Mesendoderm (in vitro differentiated cells): ENCODE results near the gene MS4A5.

Experiments
- DNase-seq: peaks from one replicate; pipeline ENCODE4 v3.0.0; 2013
- H2AK5ac ChIP-seq: 2 replicates; pipeline ENCODE4 v1.6.1; 2013; ENCODE audit warnings: low read length, inconsistent platforms
- H2BK120ac ChIP-seq: 2 replicates; pipeline ENCODE4 v1.6.1; 2013; ENCODE audit warnings: low read depth, mild to moderate bottlenecking, low read length, moderate library complexity, mixed read lengths
- H2BK15ac ChIP-seq: replicated peaks from 2 replicates; pipeline ENCODE4 v1.6.1; 2013; ENCODE audit warnings: low read depth, mild to moderate bottlenecking, moderate library complexity
- H2BK5ac ChIP-seq: 2 replicates; pipeline ENCODE4 v1.6.1; 2013; ENCODE audit warnings: low read length, inconsistent platforms
- H3K18ac ChIP-seq: 2 replicates; pipeline ENCODE4 v1.6.1; 2013; ENCODE audit warnings: mild to moderate bottlenecking, low read length, mixed read lengths
- H3K23ac ChIP-seq: one replicate; pipeline ENCODE4 v1.6.1; 2013; ENCODE audit warnings: low read length
- H3K27ac ChIP-seq: 2 replicates; pipeline ENCODE4 v1.5.1; 2013; ENCODE audit warnings: low read depth, mild to moderate bottlenecking, inconsistent platforms, low read length, moderate library complexity
- H3K27me3 ChIP-seq: 2 replicates; pipeline ENCODE4 v1.6.1; 2013; ENCODE audit warnings: low read length, control low read depth, mild to moderate bottlenecking, inconsistent platforms; ENCODE audit not compliant: insufficient read depth, poor library complexity
- H3K36me3 ChIP-seq: 2 replicates; pipeline ENCODE4 v1.6.1; 2013; ENCODE audit warnings: low read length, inconsistent platforms; ENCODE audit not compliant: control insufficient read depth, insufficient read depth
- H3K4ac ChIP-seq: one replicate; pipeline ENCODE4 v1.6.1; 2013; ENCODE audit warnings: low read depth, mild to moderate bottlenecking, low read length, moderate library complexity
- H3K4me1 ChIP-seq: 2 replicates; pipeline ENCODE4 v1.6.1; 2013; ENCODE audit warnings: low read depth, low read length, inconsistent platforms; ENCODE audit not compliant: control insufficient read depth
- H3K4me2 ChIP-seq: 2 replicates; pipeline ENCODE4 v1.6.1; 2013; ENCODE audit warnings: low read length
- H3K4me3 ChIP-seq: 2 replicates; pipeline ENCODE4 v1.5.1; 2013; ENCODE audit warnings: mild to moderate bottlenecking, low read length
- H3K56ac ChIP-seq: one replicate; pipeline ENCODE4 v1.6.1; 2013; ENCODE audit warnings: low read length
- H3K79me1 ChIP-seq: 2 replicates; pipeline ENCODE4 v1.6.1; 2013; ENCODE audit warnings: low read length, inconsistent platforms
- H3K79me2 ChIP-seq: 2 replicates; pipeline ENCODE4 v1.6.1; 2013; ENCODE audit warnings: mild to moderate bottlenecking, low read length; ENCODE audit not compliant: control insufficient read depth, insufficient read depth
- H3K9ac ChIP-seq: 2 replicates; pipeline ENCODE4 v1.6.1; 2013; ENCODE audit warnings: low read length, inconsistent platforms
- H4K5ac ChIP-seq: one replicate; pipeline ENCODE4 v1.6.1; 2013; ENCODE audit warnings: low read length
- H4K8ac ChIP-seq: one replicate; pipeline ENCODE4 v1.6.1; 2013; ENCODE audit warnings: low read depth, mild to moderate bottlenecking, control low read depth, low read length, moderate library complexity
- WGBS: extraction: QIAGEN DNeasy Blood & Tissue Kit; methylation state at CpG from one replicate; pipeline ENCODE4 v1.1.7; 2013; ENCODE audit warnings: low lambda C conversion rate, missing lambda C conversion rate; ENCODE audit not compliant: insufficient coverage; ENCODE audit errors: extremely low coverage; 5-methylcytosine and 5-hydroxymethylcytosine counted together

The MS4A5 gene

GRCh38 chr11:60394666-60395380, 34.5 kb upstream of the MS4A5 start:
- Histone ChIP-seq H3K79me1 (no peaks in the 10 kb centered on the region), H3K27ac (no peak overlapping the region), H4K8ac (no peak overlapping the region), H3K56ac (no peak overlapping the region), H3K18ac (no peak overlapping the region), H3K79me2 (no peaks in the 10 kb centered on the region), H2AK5ac (no peak overlapping the region), H4K5ac (no peak overlapping the region), H3K23ac (no peak overlapping the region), H2BK120ac (no peak overlapping the region), H3K4me1 (no peaks in the 10 kb centered on the region), H3K4ac (no peak overlapping the region), H3K27me3 (no peaks in the 10 kb centered on the region), H3K36me3 (no peaks in the 10 kb centered on the region), H3K4me2 (no peak overlapping the region), H3K4me3 (no peak overlapping the region), H3K9ac (no peak overlapping the region), H2BK15ac (no peak overlapping the region), H2BK5ac (no peak overlapping the region)
- no peak for DNase-seq
- no CpG with 5 or more reads among the region's 7 CpGs for WGBS

- no peak within 1 kb of the TSS for H4K8ac ChIP-seq
- H2BK5ac ChIP-seq, result no peak within 1 kb of the TSS
- H3K4me3 ChIP-seq, result no peak within 1 kb of the TSS
- no peaks in the 10 kb centered on the region for H3K79me1 ChIP-seq
- no peak within 1 kb of the TSS for H2BK15ac ChIP-seq
- H3K4me2 ChIP-seq, result no peak within 1 kb of the TSS
- no peak within 1 kb of the TSS for H2AK5ac ChIP-seq
- no peak within 1 kb of the TSS for H2BK120ac ChIP-seq
- H3K36me3 ChIP-seq, result no peaks in the 10 kb centered on the region
- no peak within 1 kb of the TSS for H3K18ac ChIP-seq
- no peaks in the 10 kb centered on the region for H3K79me2 ChIP-seq
- DNase-seq, result no peak
- H3K4me1 ChIP-seq, result no peaks in the 10 kb centered on the region
- no peak within 1 kb of the TSS for H3K23ac ChIP-seq
- no peaks in the 10 kb centered on the region for H3K27me3 ChIP-seq
- no peak within 1 kb of the TSS for H3K4ac ChIP-seq
- no CpG with 5 or more reads among the region's 3 CpGs for WGBS
- H4K5ac ChIP-seq, result no peak within 1 kb of the TSS
- H3K9ac ChIP-seq, result no peak within 1 kb of the TSS
- no peak within 1 kb of the TSS for H3K27ac ChIP-seq
- no peak within 1 kb of the TSS for H3K56ac ChIP-seq
Measured at GRCh38 chr11:60396382-60396781, 33.0 kb upstream of the MS4A5 start, which contains the start of gene MS4A14. Gene MS4A14 (plus strand): TSS chr11:60396459. CDS start chr11:60396579, 120 bp downstream.

- Histone ChIP-seq H2AK5ac (no peak overlapping the region), H3K4me1 (no peaks in the 10 kb centered on the region), H3K9ac (no peak overlapping the region), H2BK5ac (no peak overlapping the region), H2BK120ac (no peak overlapping the region), H2BK15ac (no peak overlapping the region), H4K5ac (no peak overlapping the region), H3K36me3 (no peaks in the 10 kb centered on the region), H3K4ac (no peak overlapping the region), H3K79me2 (no peaks in the 10 kb centered on the region), H3K4me2 (no peak overlapping the region), H3K27ac (no peak overlapping the region), H4K8ac (no peak overlapping the region), H3K18ac (no peak overlapping the region), H3K56ac (no peak overlapping the region), H3K4me3 (no peak overlapping the region), H3K27me3 (no peaks in the 10 kb centered on the region), H3K23ac (no peak overlapping the region), H3K79me1 (no peaks in the 10 kb centered on the region)
- WGBS, result no CpG with 5 or more reads among the region's 1 CpG
- no peak for DNase-seq
Measured at GRCh38 chr11:60396799-60397198, 32.6 kb upstream of the MS4A5 start.

GRCh38 chr11:60420015-60420414, 9.4 kb upstream of the MS4A5 start:
- no peak overlapping the region for H4K8ac ChIP-seq
- H3K4me2 ChIP-seq, result no peak overlapping the region
- H3K27me3 ChIP-seq, result no peaks in the 10 kb centered on the region
- H4K5ac ChIP-seq, result no peak overlapping the region
- no peak overlapping the region for H3K4ac ChIP-seq
- no peak overlapping the region for H2BK15ac ChIP-seq
- no peaks in the 10 kb centered on the region for H3K36me3 ChIP-seq
- no peak overlapping the region for H2BK120ac ChIP-seq
- H3K79me1 ChIP-seq, result no peaks in the 10 kb centered on the region
- no peak for DNase-seq
- no peak overlapping the region for H3K23ac ChIP-seq
- no peaks in the 10 kb centered on the region for H3K79me2 ChIP-seq
- H3K27ac ChIP-seq, result no peak overlapping the region
- H2AK5ac ChIP-seq, result no peak overlapping the region
- no peak overlapping the region for H3K4me3 ChIP-seq
- no peak overlapping the region for H3K9ac ChIP-seq
- no CpG with 5 or more reads among the region's 2 CpGs for WGBS
- no peak overlapping the region for H2BK5ac ChIP-seq
- no peaks in the 10 kb centered on the region for H3K4me1 ChIP-seq
- no peak overlapping the region for H3K18ac ChIP-seq
- no peak overlapping the region for H3K56ac ChIP-seq

GRCh38 chr11:60422609-60423008, 6.8 kb upstream of the MS4A5 start:
- DNase-seq, result no peak
- Histone ChIP-seq H2AK5ac (no peak overlapping the region), H2BK5ac (no peak overlapping the region), H2BK120ac (no peak overlapping the region), H3K27ac (no peak overlapping the region), H3K79me1 (no peaks in the 10 kb centered on the region), H3K9ac (no peak overlapping the region), H3K4me1 (no peaks in the 10 kb centered on the region), H3K27me3 (no peaks in the 10 kb centered on the region), H3K36me3 (no peaks in the 10 kb centered on the region), H3K18ac (no peak overlapping the region), H3K4ac (no peak overlapping the region), H3K23ac (no peak overlapping the region), H3K56ac (no peak overlapping the region), H3K4me2 (no peak overlapping the region), H2BK15ac (no peak overlapping the region), H4K5ac (no peak overlapping the region), H3K4me3 (no peak overlapping the region), H3K79me2 (no peaks in the 10 kb centered on the region), H4K8ac (no peak overlapping the region)
- no CpG with 5 or more reads among the region's 1 CpG for WGBS

- no peak overlapping the region for H4K5ac ChIP-seq
- H3K36me3 ChIP-seq, result no peaks in the 10 kb centered on the region
- no CpG with 5 or more reads among the region's 2 CpGs for WGBS
- H4K8ac ChIP-seq, result no peak overlapping the region
- H3K18ac ChIP-seq, result no peak overlapping the region
- no peaks in the 10 kb centered on the region for H3K4me1 ChIP-seq
- H3K9ac ChIP-seq, result no peak overlapping the region
- no peak overlapping the region for H3K4me3 ChIP-seq
- H3K4ac ChIP-seq, result no peak overlapping the region
- no peak overlapping the region for H3K23ac ChIP-seq
- H2AK5ac ChIP-seq, result no peak overlapping the region
- H2BK120ac ChIP-seq, result no peak overlapping the region
- H2BK15ac ChIP-seq, result no peak overlapping the region
- no peak overlapping the region for H3K27ac ChIP-seq
- no peak overlapping the region for H3K56ac ChIP-seq
- no peak overlapping the region for H2BK5ac ChIP-seq
- H3K27me3 ChIP-seq, result no peaks in the 10 kb centered on the region
- no peak overlapping the region for H3K4me2 ChIP-seq
- H3K79me1 ChIP-seq, result no peaks in the 10 kb centered on the region
- peak; percentile 1 for DNase-seq
- no peaks in the 10 kb centered on the region for H3K79me2 ChIP-seq
Measured at GRCh38 chr11:60428517-60428916, 855 bp upstream of the MS4A5 start.
